Chondrocyte (in vitro differentiated cells): ENCODE measurements around the gene HIRA. TPM values are rescaled to one million over a fixed set of nuclear protein-coding genes. Genes with fewer than 3 reads are reported as not detected.
"Not testable (repeated sequence)": the region's sequence is repeated elsewhere in the genome, so short reads cannot be mapped to it uniquely, and the experiment has no call there.

Experiments
- DNase-seq: peaks from one replicate; pipeline ENCODE4 v3.0.0; 2021; ENCODE audit warnings: mixed read lengths, low spot score
- H3K27ac Mint-ChIP-seq: one replicate; pipeline ENCODE4 v1.8.0; 2021; ENCODE audit warnings: mild to moderate bottlenecking, moderate library complexity, mixed read lengths; ENCODE audit not compliant: unreplicated experiment
- H3K27me3 Mint-ChIP-seq: 2 replicates; pipeline ENCODE4 v1.8.0; 2021; ENCODE audit warnings: low read depth, mixed read lengths
- H3K36me3 Mint-ChIP-seq: 2 replicates; pipeline ENCODE4 v1.8.0; 2021; ENCODE audit warnings: low read depth, mixed read lengths
- H3K4me1 Mint-ChIP-seq: 2 replicates; pipeline ENCODE4 v1.8.0; 2021; ENCODE audit warnings: low read depth, mild to moderate bottlenecking, mixed read lengths
- H3K4me3 Mint-ChIP-seq: one replicate; pipeline ENCODE4 v1.8.0; 2021; ENCODE audit warnings: mild to moderate bottlenecking, moderate library complexity, mixed read lengths; ENCODE audit not compliant: unreplicated experiment
- H3K9me3 Mint-ChIP-seq: 2 replicates; pipeline ENCODE4 v1.8.0; 2021; ENCODE audit warnings: low read depth, mixed read lengths
- total RNA-seq: library from RNA; stranded (reverse); gene quantifications from 3 replicates; pipeline ENCODE4 v1.2.1, GENCODE V29; 2021
- TF ChIP-seq, protein P1 (sequence below): fragments of 200-600 bp; sonication (generic); IDR thresholded peaks from 2 replicates; pipeline ENCODE4 v1.5.0; 2021; ENCODE audit warnings: antibody characterized with exemption, mild to moderate bottlenecking, moderate library complexity

HIRA gene
- total RNA-seq, 1 donor from 2014 or later, result 31.8 TPM

DNA sequence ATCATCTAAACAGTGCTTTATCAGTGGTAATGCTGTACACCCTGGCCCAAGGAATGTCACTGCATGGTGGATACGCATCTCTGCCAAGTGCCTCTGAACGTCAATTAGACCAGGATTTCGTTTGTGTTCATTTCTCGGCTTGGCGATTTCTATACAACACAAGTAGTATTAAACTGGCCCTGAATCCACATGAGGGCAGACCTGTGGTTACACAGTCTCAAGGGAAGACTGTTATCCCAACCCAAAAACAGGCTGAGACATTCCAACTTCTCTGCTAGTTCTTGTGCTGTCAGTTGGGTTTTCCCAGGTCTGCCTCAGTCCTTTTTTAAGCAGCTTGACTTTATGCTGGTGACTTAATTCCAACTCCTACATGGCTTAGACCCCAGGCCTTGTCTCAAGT is 58.1 kb downstream of the HIRA start:
- TF ChIP-seq, protein P1, sequence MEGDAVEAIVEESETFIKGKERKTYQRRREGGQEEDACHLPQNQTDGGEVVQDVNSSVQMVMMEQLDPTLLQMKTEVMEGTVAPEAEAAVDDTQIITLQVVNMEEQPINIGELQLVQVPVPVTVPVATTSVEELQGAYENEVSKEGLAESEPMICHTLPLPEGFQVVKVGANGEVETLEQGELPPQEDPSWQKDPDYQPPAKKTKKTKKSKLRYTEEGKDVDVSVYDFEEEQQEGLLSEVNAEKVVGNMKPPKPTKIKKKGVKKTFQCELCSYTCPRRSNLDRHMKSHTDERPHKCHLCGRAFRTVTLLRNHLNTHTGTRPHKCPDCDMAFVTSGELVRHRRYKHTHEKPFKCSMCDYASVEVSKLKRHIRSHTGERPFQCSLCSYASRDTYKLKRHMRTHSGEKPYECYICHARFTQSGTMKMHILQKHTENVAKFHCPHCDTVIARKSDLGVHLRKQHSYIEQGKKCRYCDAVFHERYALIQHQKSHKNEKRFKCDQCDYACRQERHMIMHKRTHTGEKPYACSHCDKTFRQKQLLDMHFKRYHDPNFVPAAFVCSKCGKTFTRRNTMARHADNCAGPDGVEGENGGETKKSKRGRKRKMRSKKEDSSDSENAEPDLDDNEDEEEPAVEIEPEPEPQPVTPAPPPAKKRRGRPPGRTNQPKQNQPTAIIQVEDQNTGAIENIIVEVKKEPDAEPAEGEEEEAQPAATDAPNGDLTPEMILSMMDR, result no peak
- no peaks in the 10 kb centered on the region for H3K4me1 Mint-ChIP-seq
- no peak for DNase-seq
- H3K36me3 Mint-ChIP-seq, result peaks cover 42% of the 10 kb centered on the region
- H3K4me3 Mint-ChIP-seq, result no peak overlapping the region
- H3K27ac Mint-ChIP-seq, result no peak overlapping the region
- no peaks in the 10 kb centered on the region for H3K9me3 Mint-ChIP-seq
- no peaks in the 10 kb centered on the region for H3K27me3 Mint-ChIP-seq

DNA sequence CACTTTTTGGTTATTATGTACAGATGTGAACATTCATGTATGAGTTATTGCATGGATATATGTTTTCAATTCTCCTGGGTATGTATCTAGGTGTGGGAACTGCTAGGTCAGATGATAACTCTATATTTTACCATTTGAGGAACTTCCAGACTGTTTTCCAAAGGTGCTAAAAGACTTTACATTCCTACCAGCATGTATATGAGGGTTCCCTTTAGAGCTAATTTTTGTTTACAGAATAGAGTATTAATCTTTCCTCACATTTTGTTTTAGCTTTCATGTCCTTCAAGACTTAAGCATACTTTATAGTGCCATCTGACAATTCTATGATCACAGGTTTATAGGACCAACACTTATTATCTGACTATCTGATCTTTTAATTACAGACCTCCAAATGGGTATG is 59.6 kb downstream of the HIRA start:
- no peaks in the 10 kb centered on the region for H3K4me1 Mint-ChIP-seq
- no peaks in the 10 kb centered on the region for H3K9me3 Mint-ChIP-seq
- TF ChIP-seq, protein P1, result no peak
- H3K27me3 Mint-ChIP-seq, result no peaks in the 10 kb centered on the region
- no peak overlapping the region for H3K4me3 Mint-ChIP-seq
- H3K27ac Mint-ChIP-seq, result no peak overlapping the region
- no peak for DNase-seq
- H3K36me3 Mint-ChIP-seq, result peaks cover 42% of the 10 kb centered on the region

DNA sequence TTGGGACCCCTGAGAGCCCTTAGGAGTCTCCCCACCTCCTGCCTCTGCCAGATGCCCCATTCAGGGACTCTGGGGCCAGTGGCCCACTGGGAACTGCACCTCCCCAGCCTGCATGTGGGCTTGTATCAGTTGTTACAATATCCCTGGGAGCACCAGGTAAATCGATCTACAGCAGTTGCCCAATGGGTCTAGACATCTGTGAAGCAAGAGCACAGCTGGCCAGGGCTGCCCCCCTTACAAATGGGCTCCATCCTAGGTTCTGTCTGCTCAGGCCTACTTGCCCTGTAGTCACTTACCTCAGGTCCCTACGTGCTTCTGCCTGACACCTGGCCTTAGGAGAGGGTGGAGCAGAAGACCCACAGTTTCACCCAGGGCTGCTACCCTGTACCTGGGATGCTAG is 62.7 kb downstream of the HIRA start:
- no peak for DNase-seq
- TF ChIP-seq, protein P1, result no peak
- H3K36me3 Mint-ChIP-seq, result peaks cover 27% of the 10 kb centered on the region
- H3K4me3 Mint-ChIP-seq, result no peak overlapping the region
- H3K27me3 Mint-ChIP-seq, result no peaks in the 10 kb centered on the region
- H3K9me3 Mint-ChIP-seq, result no peaks in the 10 kb centered on the region
- no peak overlapping the region for H3K27ac Mint-ChIP-seq
- no peaks in the 10 kb centered on the region for H3K4me1 Mint-ChIP-seq

DNA sequence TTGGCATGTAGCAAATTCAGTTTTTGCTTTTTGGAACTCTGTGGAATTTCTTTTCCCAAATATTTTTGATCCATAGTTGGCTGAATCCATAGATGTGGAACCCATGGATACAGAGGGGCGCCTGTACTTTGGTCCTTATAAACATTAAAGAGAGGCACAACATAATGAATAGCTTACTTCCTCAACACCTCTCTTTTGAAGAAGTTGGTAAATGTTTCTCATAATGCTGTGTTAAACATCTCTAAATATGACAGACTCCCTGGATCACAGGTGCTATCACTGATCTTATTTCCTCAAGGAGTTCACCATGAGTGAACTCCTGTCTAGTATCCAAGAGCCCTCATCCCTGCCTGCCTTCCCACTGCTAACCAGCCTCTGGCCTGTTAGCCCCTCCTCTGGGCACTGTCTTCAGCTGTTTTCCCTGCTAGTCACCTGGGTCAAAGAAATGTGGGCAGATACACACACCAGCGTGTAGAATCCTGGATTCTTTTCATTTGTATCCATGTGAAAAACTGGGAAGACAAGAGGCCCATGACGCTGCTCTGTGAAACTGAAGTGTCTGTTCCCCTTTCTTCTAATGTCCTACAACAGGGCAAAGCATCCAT is 63.7 kb downstream of the HIRA start:
- TF ChIP-seq, protein P1, result no peak
- no peaks in the 10 kb centered on the region for H3K9me3 Mint-ChIP-seq
- no peak for DNase-seq
- no peak overlapping the region for H3K4me3 Mint-ChIP-seq
- H3K36me3 Mint-ChIP-seq, result peaks cover 20% of the 10 kb centered on the region
- no peak overlapping the region for H3K27ac Mint-ChIP-seq
- H3K4me1 Mint-ChIP-seq, result no peaks in the 10 kb centered on the region
- H3K27me3 Mint-ChIP-seq, result no peaks in the 10 kb centered on the region

DNA sequence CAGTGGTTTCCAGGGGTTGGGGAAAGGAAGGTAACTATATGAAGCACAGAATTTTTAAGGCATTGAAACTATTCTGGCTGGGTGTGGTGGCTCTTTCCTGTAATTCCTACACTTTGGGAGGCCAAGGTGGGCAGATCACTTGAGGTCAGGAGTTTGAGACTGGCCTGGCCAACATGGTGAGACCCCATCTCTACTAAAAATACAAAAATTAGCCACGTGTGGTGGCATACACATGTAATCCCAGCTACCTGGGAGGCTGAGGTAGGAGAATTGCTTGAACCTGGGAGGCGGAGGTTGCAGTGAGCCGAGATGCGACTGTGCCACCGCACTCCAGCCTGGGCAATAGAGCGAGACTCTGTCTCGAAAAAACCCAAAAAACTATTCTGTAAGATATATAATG is 68.0 kb downstream of the HIRA start:
- H3K27ac Mint-ChIP-seq, H3K27me3 Mint-ChIP-seq, H3K9me3 Mint-ChIP-seq, DNase-seq, H3K4me3 Mint-ChIP-seq, H3K4me1 Mint-ChIP-seq: not testable (repeated sequence)
- peaks cover 34% of the 10 kb centered on the region for H3K36me3 Mint-ChIP-seq

DNA sequence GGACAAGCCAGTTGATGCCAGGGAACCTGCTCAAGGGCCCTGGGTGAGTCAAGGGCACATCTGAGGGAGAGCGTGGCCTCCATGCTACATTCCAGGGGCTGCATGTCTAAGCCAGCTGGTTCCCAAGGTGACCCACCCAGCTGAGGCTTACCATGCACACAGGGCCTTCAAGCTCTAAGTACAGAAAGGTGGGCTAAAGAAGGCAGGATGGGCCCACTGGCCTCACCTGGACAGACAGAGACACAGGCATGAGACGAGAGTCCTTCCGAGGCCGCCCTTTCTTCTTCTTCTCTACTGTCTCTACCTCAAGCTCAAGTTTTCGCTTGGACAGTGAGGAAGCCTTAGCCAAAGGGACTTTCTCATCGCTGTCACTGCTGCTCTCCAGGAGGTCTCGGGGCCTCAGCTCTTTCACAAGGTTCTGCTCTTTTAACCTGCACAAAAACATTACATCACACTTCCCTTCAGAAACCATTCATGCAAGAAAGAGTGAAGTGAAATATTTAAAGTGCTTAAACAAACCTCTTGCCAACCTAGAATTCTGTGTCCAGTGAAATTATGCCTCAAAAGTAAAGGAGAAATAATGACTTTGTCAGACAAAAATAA is 69.9 kb downstream of the HIRA start:
- Mint-ChIP-seq H3K27ac (no peak overlapping the region), H3K27me3 (no peaks in the 10 kb centered on the region), H3K4me3 (no peak overlapping the region), H3K4me1 (no peaks in the 10 kb centered on the region), H3K9me3 (no peaks in the 10 kb centered on the region), H3K36me3 (peaks cover 31% of the 10 kb centered on the region)
- TF ChIP-seq, protein P1, result no peak
- no peak for DNase-seq
